Adrenal gland (tissue), 12 donors: ENCODE measurements around the gene AUH. TPM values are rescaled to one million over a fixed set of nuclear protein-coding genes. Genes with fewer than 3 reads are reported as not detected.

Experiments used
- DNase-seq, 7 donors: peaks; one replicate each; pipeline ENCODE4 v3.0.0-alpha.2; 2019 to 2020
- H3K27ac ChIP-seq, 5 donors: fragments of 200-600 bp; sonication (generic) in 4 of 5; 1 replicate in 3 of 5; 2 replicates in 2 of 5; pipeline versions ENCODE4 v1.5.1 to v1.8.0; 2016 to 2020; ENCODE audit warnings: mild to moderate bottlenecking in 1 of 5
- H3K27me3 ChIP-seq: fragments of 200-600 bp; 2 replicates; pipeline ENCODE4 v1.8.0; 2021
- H3K36me3 ChIP-seq, 2 donors: fragments of 200-600 bp; replicated peaks in 1 of 2; 1 replicate in 1 of 2; 2 replicates in 1 of 2; pipeline versions ENCODE4 v1.5.1 to v1.8.0; 2018 to 2022
- H3K4me1 ChIP-seq, 2 donors: fragments of 200-600 bp; replicated peaks in 1 of 2; 1 replicate in 1 of 2; 2 replicates in 1 of 2; pipeline versions ENCODE4 v1.5.1 to v1.8.0; 2018 to 2021
- H3K4me3 ChIP-seq, 4 donors: fragments of 200-600 bp; sonication (generic) in 3 of 4; one replicate each; pipeline ENCODE4 v1.5.1; 2016 to 2018
- H3K9me3 ChIP-seq, 3 donors: fragments of 200-600 bp; sonication (generic) in 1 of 3; replicated peaks in 1 of 3; 1 replicate in 2 of 3; 2 replicates in 1 of 3; pipeline versions ENCODE4 v1.5.1 to v1.8.0; 2016 to 2021
- POLR2A ChIP-seq, 2 donors: fragments of 450-650 bp; IDR thresholded peaks; one replicate each; pipeline ENCODE4 v1.6.1; 2017; ENCODE audit warnings: antibody characterized with exemption in 2 of 2, mild to moderate bottlenecking in 2 of 2, moderate library complexity in 1 of 2
- WGBS, 4 donors: extraction: QIAGEN DNeasy Blood & Tissue Kit in 2 of 4; methylation state at CpG; one replicate each; pipeline versions ENCODE4 v1.1.5 to v1.1.7; 2013 to 2017; 5-methylcytosine and 5-hydroxymethylcytosine counted together
- intact Hi-C, 2 donors: fragments of 100-400 bp; cut with DNase I; formaldehyde crosslinking; loops; one replicate each; pipeline versions ENCODE4 v1.14.1 to v1.15.0; 2022 to 2023
- polyA plus RNA-seq, 3 donors: library from polyadenylated mRNA; stranded (reverse); fragments of 200-250 nt in 2 of 3; fragments of 350-450 nt in 1 of 3; fragmentation: Illumina TruSeq in 1 of 3; extraction: RNeasy Lipid Tissue Mini Kit (QIAGEN cat#74804) in 1 of 3; gene quantifications; one replicate each; pipeline ENCODE4 v1.2.3, GENCODE V29; 2013 to 2014
- total RNA-seq, 9 donors: library from RNA; depleted of rRNA in 4 of 9; stranded (reverse); fragments of >200 nt in 4 of 9; fragments of 120-200 nt in 1 of 9; fragmentation: NEBNext Ultra II Directional in 1 of 9; extraction: Animal tissue kit (Norgen Biotek cat#: 25700) in 1 of 9; gene quantifications; one replicate each; pipeline versions ENCODE4 v1.1.0 to v1.2.4, GENCODE V29; 2013 to 2023
- TF ChIP-seq, protein P1 (sequence below), 6 experiments: fragments of 450-650 bp in 4 of 6; fragments of 200-600 bp in 2 of 6; sonication (generic) in 1 of 6; IDR thresholded peaks; 1 replicate in 5 of 6; 2 replicates in 1 of 6; pipeline versions ENCODE4 v1.5.1 to v1.8.0; 2016 to 2021; ENCODE audit warnings: antibody characterized with exemption in 6 of 6, mild to moderate bottlenecking in 2 of 6, moderate library complexity in 1 of 6
- donor health status: healthy with polysubstance abuse.
- donor health status: Bipolar disorder and iron deficiency.
- donor health status: DM: yes; HTN: yes; CAD: no.
- donor health status: DM: no; HTN: no; CAD: no.
- donor health status: DM: no; HTN: no; CAD: no.
- donor health status: DM: yes; HTN: yes; CAD: no.

Gene AUH
- total and polyA plus RNA-seq, 12 donors = 41.9 to 158 (median 71.7) TPM

DNA sequence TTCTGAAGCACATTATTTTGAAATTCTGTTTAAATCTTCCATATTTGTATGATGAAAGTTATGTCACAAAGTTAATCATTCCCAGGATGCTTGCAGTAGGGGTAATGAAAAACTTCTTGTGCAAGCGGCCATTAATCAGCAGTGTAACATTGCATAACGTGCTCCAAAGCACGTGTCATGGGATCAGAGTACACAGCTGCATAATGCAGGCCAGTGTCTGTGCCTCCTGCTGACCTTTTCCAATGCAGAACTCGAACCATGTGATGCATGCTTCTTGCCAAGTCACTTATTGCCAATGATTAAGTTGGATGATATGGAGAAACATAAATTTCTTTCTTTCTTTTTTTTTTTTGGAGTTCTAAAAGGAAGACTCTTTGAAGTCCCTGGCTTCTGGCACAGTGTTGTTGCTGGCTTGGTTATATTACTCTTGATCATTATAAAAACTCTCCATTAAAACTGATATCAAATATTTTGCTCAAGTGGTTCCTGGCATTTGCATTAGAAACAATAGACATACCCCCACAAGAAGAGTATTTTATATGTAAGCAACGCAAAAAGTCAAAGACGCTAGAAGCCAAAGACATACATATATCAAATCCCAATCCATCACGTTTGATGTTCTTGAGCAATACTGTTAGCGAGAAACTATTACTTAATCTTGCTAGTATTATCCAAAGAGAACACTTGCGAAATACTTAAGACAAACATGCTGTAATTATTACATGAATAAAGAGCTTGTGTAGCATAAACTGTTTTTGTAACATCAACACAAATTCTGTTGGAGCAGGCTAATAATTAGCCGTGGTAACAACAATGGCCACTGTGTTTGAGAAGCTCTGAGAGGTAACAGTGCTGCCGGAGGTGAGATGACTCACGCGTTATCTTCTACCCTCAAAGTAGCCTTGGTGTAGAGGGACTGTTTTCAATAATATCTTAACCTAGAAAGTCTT is 164.2 kb downstream of the AUH start:
- no peaks in the 10 kb centered on the region for H3K36me3 ChIP-seq
- peaks cover 49 to 62% of the 10 kb centered on the region in 2 donors for H3K4me1 ChIP-seq
- peaks cover 0 to 11% (median 0%) of the 10 kb centered on the region in 3 donors for H3K9me3 ChIP-seq
- peak; percentile 90 to 97 (median 95) for DNase-seq
- H3K27me3 ChIP-seq = no peaks in the 10 kb centered on the region
- no peak overlapping the region for H3K4me3 ChIP-seq
- peak overlapping the region; percentile 73 to 100 (median 99) for H3K27ac ChIP-seq
- TF ChIP-seq, protein P1, sequence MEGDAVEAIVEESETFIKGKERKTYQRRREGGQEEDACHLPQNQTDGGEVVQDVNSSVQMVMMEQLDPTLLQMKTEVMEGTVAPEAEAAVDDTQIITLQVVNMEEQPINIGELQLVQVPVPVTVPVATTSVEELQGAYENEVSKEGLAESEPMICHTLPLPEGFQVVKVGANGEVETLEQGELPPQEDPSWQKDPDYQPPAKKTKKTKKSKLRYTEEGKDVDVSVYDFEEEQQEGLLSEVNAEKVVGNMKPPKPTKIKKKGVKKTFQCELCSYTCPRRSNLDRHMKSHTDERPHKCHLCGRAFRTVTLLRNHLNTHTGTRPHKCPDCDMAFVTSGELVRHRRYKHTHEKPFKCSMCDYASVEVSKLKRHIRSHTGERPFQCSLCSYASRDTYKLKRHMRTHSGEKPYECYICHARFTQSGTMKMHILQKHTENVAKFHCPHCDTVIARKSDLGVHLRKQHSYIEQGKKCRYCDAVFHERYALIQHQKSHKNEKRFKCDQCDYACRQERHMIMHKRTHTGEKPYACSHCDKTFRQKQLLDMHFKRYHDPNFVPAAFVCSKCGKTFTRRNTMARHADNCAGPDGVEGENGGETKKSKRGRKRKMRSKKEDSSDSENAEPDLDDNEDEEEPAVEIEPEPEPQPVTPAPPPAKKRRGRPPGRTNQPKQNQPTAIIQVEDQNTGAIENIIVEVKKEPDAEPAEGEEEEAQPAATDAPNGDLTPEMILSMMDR (IDR thresholded peaks at IDR 0.05) = peak in 1 of 6 experiments; percentile 4
- TF ChIP-seq POLR2A (IDR thresholded peaks at IDR 0.05) = no peak
- intact Hi-C loops = loop anchor here in 1 of 2 donors (5.0 kb wide), 1 partner anchor 225 kb away; the partner anchor contains the start of gene NFIL3
- 15 to 20% (median 18%) methylated on average over 13 of the region's 13 CpGs for WGBS, 4 donors

DNA sequence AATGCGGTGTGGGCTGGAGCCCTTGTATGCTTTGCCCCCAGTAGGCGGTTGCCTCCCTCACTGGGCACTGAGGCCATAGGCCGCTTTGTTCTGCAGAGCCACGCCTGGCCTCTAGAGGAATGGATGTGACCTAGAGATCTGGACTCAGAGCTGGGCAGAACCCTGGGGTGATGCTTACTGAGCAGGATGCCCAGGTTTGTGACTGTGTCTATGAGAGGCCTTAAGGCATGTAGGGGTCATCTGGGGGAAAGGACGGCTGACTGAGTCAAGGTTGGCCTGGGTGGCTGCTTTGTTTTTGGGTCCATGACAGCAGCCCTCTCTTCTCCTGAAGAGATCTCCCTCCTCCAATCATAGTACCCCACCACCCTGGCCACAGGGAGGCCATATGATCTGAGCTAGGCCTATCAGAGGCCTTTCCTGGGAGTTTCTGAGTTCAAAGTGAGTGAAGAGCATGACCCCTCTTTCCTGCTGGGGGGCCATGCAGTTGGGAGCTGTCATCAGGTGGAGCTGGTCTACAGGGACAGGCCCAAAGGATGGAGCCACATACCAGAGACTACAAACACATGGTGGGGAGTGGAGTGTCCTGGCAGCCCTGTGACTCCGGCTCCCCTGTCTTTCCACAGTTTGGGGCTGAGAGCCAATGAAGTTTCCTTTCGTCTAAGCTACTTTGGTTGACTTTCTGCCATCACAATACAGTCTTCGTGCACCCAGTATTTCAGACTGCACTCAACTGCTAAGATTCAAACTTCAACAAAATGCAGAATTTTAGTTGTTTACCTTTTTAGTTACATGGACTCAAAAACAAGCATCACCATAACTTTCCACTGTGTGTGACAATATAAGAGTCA is 165.4 kb downstream of the AUH start:
- 76 to 90% (median 82%) methylated on average over 8 of the region's 8 CpGs for WGBS, 4 donors
- Histone ChIP-seq H3K27ac (peak overlapping the region; percentile 73 to 100 (median 99)), H3K9me3 (peaks cover 0 to 2% (median 0%) of the 10 kb centered on the region in 3 donors), H3K4me1 (peaks cover 54 to 69% of the 10 kb centered on the region in 2 donors), H3K4me3 (no peak overlapping the region), H3K27me3 (no peaks in the 10 kb centered on the region), H3K36me3 (no peaks in the 10 kb centered on the region)
- intact Hi-C loops = loop anchor here in 1 of 2 donors (5.0 kb wide), 1 partner anchor 226 kb away; the partner anchor contains the start of gene NFIL3
- TF ChIP-seq, protein P1 (IDR thresholded peaks at IDR 0.05) = no peak
- TF ChIP-seq POLR2A (IDR thresholded peaks at IDR 0.05) = no peak
- DNase-seq = no peak

DNA sequence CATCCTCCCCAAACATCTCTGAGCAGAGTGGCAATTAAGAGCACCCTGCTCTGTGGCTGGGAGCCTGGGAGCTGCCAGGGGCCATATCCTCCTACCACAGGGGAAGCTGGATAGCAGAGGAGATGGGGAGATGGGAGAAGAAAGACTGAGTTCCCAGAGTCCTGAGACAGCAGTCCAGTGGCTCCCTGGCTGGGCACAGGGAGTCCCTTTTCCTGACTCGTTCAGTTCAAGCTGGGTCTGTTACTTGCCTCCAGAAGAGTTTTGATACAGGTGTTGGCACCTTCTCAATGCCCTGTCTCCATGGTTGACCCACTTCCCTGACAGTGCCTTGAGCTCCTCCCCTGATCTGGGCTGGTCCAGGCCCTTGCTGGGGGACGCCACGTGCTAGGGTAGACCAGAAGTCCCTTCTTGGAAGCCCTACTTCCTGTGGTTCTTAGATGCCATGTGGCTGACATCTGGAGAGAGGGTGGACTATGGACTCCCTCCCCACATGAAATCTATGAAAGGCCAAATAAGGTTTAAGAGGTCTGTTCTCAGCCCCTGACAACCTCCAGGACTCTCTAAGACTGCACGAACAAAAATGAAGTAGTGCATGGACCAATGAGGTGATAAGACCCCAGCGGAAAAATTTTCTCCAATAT is 166.2 kb downstream of the AUH start:
- H3K4me3 ChIP-seq = peak overlapping the region in 1 of 4 donors; percentile 49
- 93 to 96% (median 93%) methylated on average over 5 of the region's 5 CpGs for WGBS, 4 donors
- no peaks in the 10 kb centered on the region for H3K9me3 ChIP-seq
- intact Hi-C loops = loop anchor here in 1 of 2 donors (5.0 kb wide), 1 partner anchor 227 kb away; the partner anchor contains the start of gene NFIL3
- no peak for DNase-seq
- peak overlapping the region; percentile 22 to 100 (median 99) for H3K27ac ChIP-seq
- H3K4me1 ChIP-seq = peaks cover 54 to 69% of the 10 kb centered on the region in 2 donors
- no peaks in the 10 kb centered on the region for H3K36me3 ChIP-seq
- TF ChIP-seq, protein P1 (IDR thresholded peaks at IDR 0.05) = no peak
- no peak for TF ChIP-seq POLR2A (IDR thresholded peaks at IDR 0.05)
- H3K27me3 ChIP-seq = no peaks in the 10 kb centered on the region
